Stomach (tissue), 9 donors: ENCODE data around the gene LYZL2. TPM values are rescaled to one million over a fixed set of nuclear protein-coding genes. Genes with fewer than 3 reads are reported as not detected.
"Not testable (repeated sequence)": the region's sequence is repeated elsewhere in the genome, so short reads cannot be mapped to it uniquely, and the experiment has no call there.

Experiments
- DNase-seq, 2 donors: peaks; one replicate each; pipeline versions ENCODE4 v3.0.0 to v3.0.0-alpha.2; 2013 to 2019
- H3K27ac ChIP-seq, 5 donors: fragments of 200-600 bp in 4 of 5; sonication (generic) in 4 of 5; one replicate each; pipeline ENCODE4 v1.5.1; 2013 to 2019; ENCODE audit warnings: mild to moderate bottlenecking in 1 of 5, moderate library complexity in 1 of 5
- H3K27me3 ChIP-seq, 3 donors: fragments of 200-600 bp; sonication (generic); one replicate each; pipeline ENCODE4 v1.5.1; 2017 to 2019; ENCODE audit warnings: mixed run types in 1 of 3
- H3K36me3 ChIP-seq, 4 donors: fragments of 200-600 bp; sonication (generic); 1 replicate in 3 of 4; 2 replicates in 1 of 4; pipeline ENCODE4 v1.5.1; 2016 to 2019
- H3K4me1 ChIP-seq, 4 donors: fragments of 200-600 bp; sonication (generic); one replicate each; pipeline ENCODE4 v1.5.1; 2016 to 2019
- H3K4me3 ChIP-seq, 4 donors: fragments of 200-600 bp; sonication (generic) in 3 of 4; one replicate each; pipeline ENCODE4 v1.5.1; 2016 to 2019; ENCODE audit warnings: mild to moderate bottlenecking in 1 of 4
- H3K9me3 ChIP-seq, 4 donors: fragments of 200-600 bp; sonication (generic); one replicate each; pipeline ENCODE4 v1.5.1; 2016 to 2019
- CTCF ChIP-seq, 7 experiments: fragments of 450-650 bp in 4 of 7; fragments of 200-600 bp in 3 of 7; sonication (generic) in 3 of 7; IDR thresholded peaks; one replicate each; pipeline ENCODE4 v1.5.1; 2016 to 2019; ENCODE audit warnings: antibody characterized with exemption in 7 of 7, control low read depth in 2 of 7, mild to moderate bottlenecking in 1 of 7
- EP300 ChIP-seq: sonication (generic); formaldehyde crosslinking; IDR thresholded peaks from one replicate; pipeline ENCODE4 v1.6.1; 2017; ENCODE audit warnings: antibody characterized with exemption
- POLR2A ChIP-seq, 4 donors: fragments of 450-650 bp; IDR thresholded peaks; one replicate each; pipeline ENCODE4 v1.6.1; 2016; ENCODE audit warnings: antibody characterized with exemption in 4 of 4, control low read depth in 2 of 4, mild to moderate bottlenecking in 1 of 4, moderate library complexity in 1 of 4
- POLR2AphosphoS5 ChIP-seq, 3 donors: sonication (generic); formaldehyde crosslinking; IDR thresholded peaks; one replicate each; pipeline ENCODE4 v1.6.1; 2016; ENCODE audit warnings: antibody characterized with exemption in 3 of 3
- WGBS, 5 donors: extraction: QIAGEN DNeasy Blood & Tissue Kit in 3 of 5; methylation state at CpG; one replicate each; pipeline versions ENCODE4 v1.1.5 to v1.1.7; 2013 to 2018; 5-methylcytosine and 5-hydroxymethylcytosine counted together
- intact Hi-C: fragments of 100-400 bp; cut with DNase I; formaldehyde crosslinking; loops from one replicate; pipeline ENCODE4 v1.15.1; 2023; ENCODE audit warnings: low total_unique reads
- polyA plus RNA-seq, 3 donors: library from polyadenylated mRNA; stranded (reverse); fragments of 200-250 nt; gene quantifications; one replicate each; pipeline ENCODE4 v1.2.3, GENCODE V29; 2013
- total RNA-seq, 5 donors: library from RNA; depleted of rRNA; stranded (reverse); fragments of >200 nt; gene quantifications; one replicate each; pipeline versions ENCODE4 v1.1.0 to v1.2.3, GENCODE V29; 2014 to 2016
- donor health status: healthy with polysubstance abuse.
- donor health status: Bipolar disorder and iron deficiency.
- donor health status: healthy.

Gene LYZL2
- total and polyA plus RNA-seq, 8 donors = not detected

GRCh38 chr10:30625080-30625479 lies 4.5 kb downstream of the LYZL2 start:
- intact Hi-C loops = no loop called here
- DNase-seq = no peak
- no peak for TF ChIP-seq EP300
- no peak for TF ChIP-seq CTCF (IDR thresholded peaks at IDR 0.05)
- TF ChIP-seq POLR2AphosphoS5 (IDR thresholded peaks at IDR 0.05) = no peak
- TF ChIP-seq POLR2A (IDR thresholded peaks at IDR 0.05) = no peak
- Histone ChIP-seq H3K4me1 (no peaks in the 10 kb centered on the region), H3K9me3 (no peaks in the 10 kb centered on the region), H3K4me3 (no peak overlapping the region), H3K36me3 (no peaks in the 10 kb centered on the region), H3K27ac (no peak overlapping the region), H3K27me3 (no peaks in the 10 kb centered on the region)
- WGBS, 5 donors = 91 to 95% (median 92%) methylated on average over 3 of the region's 3 CpGs

GRCh38 chr10:30619966-30620365 lies 9.6 kb downstream of the LYZL2 start:
- H3K9me3 ChIP-seq = no peaks in the 10 kb centered on the region
- H3K27ac ChIP-seq = no peak overlapping the region
- 91 to 96% (median 92%) methylated on average over 5 of the region's 5 CpGs for WGBS, 5 donors

GRCh38 chr10:30617070-30617469 lies 12.5 kb downstream of the LYZL2 start:
- Histone ChIP-seq H3K27ac (no peak overlapping the region), H3K4me3 (no peak overlapping the region), H3K36me3 (no peaks in the 10 kb centered on the region), H3K4me1 (no peaks in the 10 kb centered on the region), H3K27me3 (no peaks in the 10 kb centered on the region), H3K9me3 (no peaks in the 10 kb centered on the region)
- intact Hi-C loops = no loop called here
- WGBS, 5 donors = 86 to 96% (median 95%) methylated on average over 4 to 7 of the region's 7 CpGs
- TF ChIP-seq POLR2A (IDR thresholded peaks at IDR 0.05) (no peak), EP300 (no peak), POLR2AphosphoS5 (IDR thresholded peaks at IDR 0.05) (no peak)
- no peak for DNase-seq

More at GRCh38 chr10:30619966-30620365, 9.6 kb downstream of the LYZL2 start:
- Histone ChIP-seq H3K4me3 (no peak overlapping the region), H3K36me3 (no peaks in the 10 kb centered on the region), H3K4me1 (no peaks in the 10 kb centered on the region), H3K27me3 (no peaks in the 10 kb centered on the region)
- no peak for DNase-seq
- intact Hi-C loops = no loop called here
- TF ChIP-seq CTCF (IDR thresholded peaks at IDR 0.05) (no peak), EP300 (no peak), POLR2AphosphoS5 (IDR thresholded peaks at IDR 0.05) (no peak), POLR2A (IDR thresholded peaks at IDR 0.05) (no peak)

GRCh38 chr10:30611041-30611440 lies 18.5 kb downstream of the LYZL2 start:
- 77 to 93% (median 86%) methylated on average over 8 of the region's 8 CpGs for WGBS, 5 donors
- H3K27ac ChIP-seq, H3K9me3 ChIP-seq, H3K36me3 ChIP-seq, H3K4me3 ChIP-seq, intact Hi-C loops, H3K4me1 ChIP-seq, H3K27me3 ChIP-seq, DNase-seq: not testable (repeated sequence)

- H3K4me3 ChIP-seq = no peak overlapping the region
- no peaks in the 10 kb centered on the region for H3K36me3 ChIP-seq
- peaks cover 0 to 5% (median 0%) of the 10 kb centered on the region in 3 donors for H3K27me3 ChIP-seq
- intact Hi-C loops = no loop called here
- TF ChIP-seq EP300 (no peak), POLR2A (IDR thresholded peaks at IDR 0.05) (no peak), POLR2AphosphoS5 (IDR thresholded peaks at IDR 0.05) (no peak), CTCF (IDR thresholded peaks at IDR 0.05) (no peak)
- 78 to 93% (median 89%) methylated on average over 5 to 6 of the region's 6 CpGs for WGBS, 5 donors
- DNase-seq = no peak
- H3K9me3 ChIP-seq = no peaks in the 10 kb centered on the region
- H3K4me1 ChIP-seq = peaks cover 0 to 13% (median 3%) of the 10 kb centered on the region in 4 donors
- H3K27ac ChIP-seq = no peak overlapping the region
Observed at GRCh38 chr10:30607814-30608213, 21.7 kb downstream of the LYZL2 start.
